ENCODE measurements around the gene PLCD3. TPM values are rescaled to one million over a fixed set of nuclear protein-coding genes. Genes with fewer than 3 reads are reported as not detected.

PLCD3 gene
- total and polyA plus RNA-seq, 2 of the 4 experiments (the other 2 are of a cell fraction): 5.6 to 36.6 TPM

DNA sequence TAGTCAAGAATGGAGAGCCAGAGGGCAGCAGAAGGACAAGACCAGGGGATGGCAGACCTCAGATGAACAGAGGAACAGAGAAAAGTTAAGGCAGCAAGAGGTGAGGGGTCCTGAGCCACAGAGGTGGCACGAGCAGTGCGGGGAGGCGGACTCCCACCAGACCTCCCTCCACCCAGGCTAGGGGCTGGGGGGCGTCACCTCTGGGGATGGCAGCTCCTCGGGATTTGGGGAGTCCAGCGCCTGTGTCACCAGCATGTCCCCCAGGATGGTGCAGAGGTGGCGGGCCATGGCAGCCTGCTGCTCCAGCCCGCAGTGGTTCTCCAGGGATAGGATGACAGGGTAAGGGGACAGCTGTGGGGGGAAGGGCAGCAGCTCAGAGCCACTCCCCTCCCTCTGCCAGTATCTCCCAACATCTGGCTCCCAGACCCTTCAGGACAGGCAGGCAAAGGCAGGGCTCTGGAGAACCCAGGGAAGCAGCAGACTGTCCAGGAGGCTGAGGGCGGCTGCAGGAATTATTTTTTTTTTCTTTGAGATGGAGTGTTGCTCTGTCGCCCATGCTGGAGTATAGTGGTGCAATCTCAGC, 15.8 kb downstream of the PLCD3 start:
- Histone ChIP-seq H2AK5ac (ENCODE audit: low read depth, low read length) (no peak overlapping the region; the same call in 1 of the 2 replicates), H3K4ac (ENCODE audit: low read depth, low read length) (no peak overlapping the region), H2AFZ (replicated peaks; ENCODE audit: low read length, poor library complexity) (peak overlapping the region; percentile 11), H3K9me3 (ENCODE audit: control insufficient read depth, insufficient read depth, low read length) (no peaks in the 10 kb centered on the region), H3K36me3 (ENCODE audit: control insufficient read depth, insufficient read depth, low read length) (peaks cover 44% of the 10 kb centered on the region), H3K4me2 (ENCODE audit: low read depth, low read length) (no peak overlapping the region), H3K56ac (ENCODE audit: extremely low read depth, insufficient read depth, low read length) (no peak overlapping the region), H3K18ac (ENCODE audit: low read depth, low read length) (no peak overlapping the region), H4K5ac (ENCODE audit: low read depth, low read length) (no peak overlapping the region), H4K91ac (ENCODE audit: insufficient read depth, low read depth, low read length) (no peak overlapping the region), H3K4me1 (ENCODE audit: control insufficient read depth, insufficient read depth, low read length) (peaks cover 5% of the 10 kb centered on the region; the same call in 1 of the 2 replicates), H3K79me1 (ENCODE audit: low read depth in 1 of 2, low read length in 2 of 2) (peaks cover 0 to 3% of the 10 kb centered on the region in 2 experiments; a peak in 1 of 4 replicates), H2BK5ac (ENCODE audit: low read depth, low read length, poor library complexity, severe bottlenecking) (no peak overlapping the region), H2BK15ac (ENCODE audit: low read depth, low read length) (no peak overlapping the region; the same call in 2 of the 3 replicates), H3K23ac (ENCODE audit: low read depth, low read length) (no peak overlapping the region), H3K27ac (ENCODE audit: insufficient read depth, low read length) (no peak overlapping the region), H2BK120ac (ENCODE audit: low read depth, low read length) (no peak overlapping the region), H3K9ac (ENCODE audit: low read depth, low read length) (no peak overlapping the region), H2BK20ac (ENCODE audit: low read depth, low read length) (no peak overlapping the region), H2AK9ac (replicated peaks; ENCODE audit: low read depth, low read length, poor library complexity) (peak overlapping the region; percentile 65), H3K9me1 (ENCODE audit: insufficient read depth, low read length) (no peaks in the 10 kb centered on the region), H3K14ac (replicated peaks; ENCODE audit: low read depth, low read length) (no peak overlapping the region; the same call in 1 of the 2 replicates), H4K8ac (ENCODE audit: low read depth in 2 of 2, low read length in 2 of 2) (no peak overlapping the region), H3K27me3 (ENCODE audit: control insufficient read depth, insufficient read depth, low read length) (no peaks in the 10 kb centered on the region), H3K4me3 (ENCODE audit: insufficient read depth, low read depth, low read length) (no peak overlapping the region), H4K20me1 (ENCODE audit: insufficient read depth, low read length) (no peaks in the 10 kb centered on the region)
- no peak for DNase-seq
- TF ChIP-seq MXI1 (IDR thresholded peaks at IDR 0.05; ENCODE audit: borderline replicate concordance, low read depth, low read length): no peak
- no peak for TF ChIP-seq POLR2A (IDR thresholded peaks at IDR 0.05; ENCODE audit: low read depth, low read length)
- TF ChIP-seq RFX5 (IDR thresholded peaks at IDR 0.05; ENCODE audit: low read depth, low read length): no peak
- TF ChIP-seq, protein P1, sequence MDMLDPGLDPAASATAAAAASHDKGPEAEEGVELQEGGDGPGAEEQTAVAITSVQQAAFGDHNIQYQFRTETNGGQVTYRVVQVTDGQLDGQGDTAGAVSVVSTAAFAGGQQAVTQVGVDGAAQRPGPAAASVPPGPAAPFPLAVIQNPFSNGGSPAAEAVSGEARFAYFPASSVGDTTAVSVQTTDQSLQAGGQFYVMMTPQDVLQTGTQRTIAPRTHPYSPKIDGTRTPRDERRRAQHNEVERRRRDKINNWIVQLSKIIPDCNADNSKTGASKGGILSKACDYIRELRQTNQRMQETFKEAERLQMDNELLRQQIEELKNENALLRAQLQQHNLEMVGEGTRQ (IDR thresholded peaks at IDR 0.05; ENCODE audit: low read depth, low read length): no peak
- no peak for TF ChIP-seq NFE2L2 (IDR thresholded peaks at IDR 0.05; ENCODE audit: low read depth, low read length)
- TF ChIP-seq RAD21 (IDR thresholded peaks at IDR 0.05; ENCODE audit: low read length): no peak
- TF ChIP-seq CHD1 (IDR thresholded peaks at IDR 0.05; ENCODE audit: low read depth, low read length): no peak
- no peak for TF ChIP-seq RCOR1 (IDR thresholded peaks at IDR 0.05; ENCODE audit: insufficient replicate concordance, low read length)
- no peak for TF ChIP-seq SMC3 (IDR thresholded peaks at IDR 0.05; ENCODE audit: low read depth, low read length)
- no peak for TF ChIP-seq FOS (IDR thresholded peaks at IDR 0.05; ENCODE audit: low read depth, low read length)
- TF ChIP-seq, protein P2, sequence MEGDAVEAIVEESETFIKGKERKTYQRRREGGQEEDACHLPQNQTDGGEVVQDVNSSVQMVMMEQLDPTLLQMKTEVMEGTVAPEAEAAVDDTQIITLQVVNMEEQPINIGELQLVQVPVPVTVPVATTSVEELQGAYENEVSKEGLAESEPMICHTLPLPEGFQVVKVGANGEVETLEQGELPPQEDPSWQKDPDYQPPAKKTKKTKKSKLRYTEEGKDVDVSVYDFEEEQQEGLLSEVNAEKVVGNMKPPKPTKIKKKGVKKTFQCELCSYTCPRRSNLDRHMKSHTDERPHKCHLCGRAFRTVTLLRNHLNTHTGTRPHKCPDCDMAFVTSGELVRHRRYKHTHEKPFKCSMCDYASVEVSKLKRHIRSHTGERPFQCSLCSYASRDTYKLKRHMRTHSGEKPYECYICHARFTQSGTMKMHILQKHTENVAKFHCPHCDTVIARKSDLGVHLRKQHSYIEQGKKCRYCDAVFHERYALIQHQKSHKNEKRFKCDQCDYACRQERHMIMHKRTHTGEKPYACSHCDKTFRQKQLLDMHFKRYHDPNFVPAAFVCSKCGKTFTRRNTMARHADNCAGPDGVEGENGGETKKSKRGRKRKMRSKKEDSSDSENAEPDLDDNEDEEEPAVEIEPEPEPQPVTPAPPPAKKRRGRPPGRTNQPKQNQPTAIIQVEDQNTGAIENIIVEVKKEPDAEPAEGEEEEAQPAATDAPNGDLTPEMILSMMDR (conservative IDR thresholded peaks at IDR 0.05; ENCODE audit: low read depth, low read length): no peak
- no peak for TF ChIP-seq MAZ (IDR thresholded peaks at IDR 0.05; ENCODE audit: borderline replicate concordance, low read depth, low read length)
- TF ChIP-seq, protein P3, sequence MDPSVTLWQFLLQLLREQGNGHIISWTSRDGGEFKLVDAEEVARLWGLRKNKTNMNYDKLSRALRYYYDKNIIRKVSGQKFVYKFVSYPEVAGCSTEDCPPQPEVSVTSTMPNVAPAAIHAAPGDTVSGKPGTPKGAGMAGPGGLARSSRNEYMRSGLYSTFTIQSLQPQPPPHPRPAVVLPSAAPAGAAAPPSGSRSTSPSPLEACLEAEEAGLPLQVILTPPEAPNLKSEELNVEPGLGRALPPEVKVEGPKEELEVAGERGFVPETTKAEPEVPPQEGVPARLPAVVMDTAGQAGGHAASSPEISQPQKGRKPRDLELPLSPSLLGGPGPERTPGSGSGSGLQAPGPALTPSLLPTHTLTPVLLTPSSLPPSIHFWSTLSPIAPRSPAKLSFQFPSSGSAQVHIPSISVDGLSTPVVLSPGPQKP (IDR thresholded peaks at IDR 0.05; ENCODE audit: borderline replicate concordance, low read depth, low read length): no peak
- no peak for TF ChIP-seq CEBPB (IDR thresholded peaks at IDR 0.05; ENCODE audit: low read depth, low read length)
- no peak for TF ChIP-seq MAFK (IDR thresholded peaks at IDR 0.05; ENCODE audit: low read depth, low read length)
- TF ChIP-seq BHLHE40 (IDR thresholded peaks at IDR 0.05; ENCODE audit: low read depth, low read length): no peak
- intact Hi-C loops (cut with micrococcal nuclease): no loop called here
- ChIA-PET POLR2A (ENCODE audit: unreplicated experiment) (no interaction called here), CTCF (interaction anchor here (1.5 kb wide), 1 partner anchor 19 kb away, joined by 7 read pairs; the partner anchor contains the start of gene ACBD4)
- dilution Hi-C loops (cut with HindIII; ENCODE audit: low sequenced_read_pairs, unreplicated experiment): no loop called here
- in situ Hi-C loops (cut with MboI; ENCODE audit: low sequenced_read_pairs): no loop called here
- no CpG with 5 or more reads among the region's 10 CpGs for WGBS, 2 experiments (ENCODE audit: extremely low coverage in 2 of 2, insufficient read length in 1 of 2)
- BruUV-seq (replicated peaks): no TSS peak
- ATAC-seq (ENCODE audit: low read depth): no peak
